ENCODE results near the gene SYCN. TPM values are rescaled to one million over a fixed set of nuclear protein-coding genes. Genes with fewer than 3 reads are reported as not detected.

The SYCN gene
- total RNA-seq, 1 experiment from 2014 or later: not detected

Other genes starting within 250 kb of the SYCN start
- 18.5 TPM for gene FBXO17, start 228.5 kb downstream of the SYCN start, total RNA-seq (2021; ENCODE audit: unreplicated experiment)
- gene FBXO27, start 171.7 kb downstream of the SYCN start, total RNA-seq (2021; ENCODE audit: unreplicated experiment): 16.4 TPM
- gene ACP7, start 119.9 kb downstream of the SYCN start, total RNA-seq (2021; ENCODE audit: unreplicated experiment): 4.7 TPM
- gene PAK4, start 78.5 kb downstream of the SYCN start, total RNA-seq (2021; ENCODE audit: unreplicated experiment): 90.1 TPM
- 0.12 TPM for gene NCCRP1, start 7.3 kb downstream of the SYCN start, total RNA-seq (2021; ENCODE audit: unreplicated experiment)
- gene IFNL3, start 40.7 kb upstream of the SYCN start, total RNA-seq (2021; ENCODE audit: unreplicated experiment): not detected
- not detected for gene IFNL4, start 44.6 kb upstream of the SYCN start, total RNA-seq (2021; ENCODE audit: unreplicated experiment)
- gene IFNL2, start 64.1 kb upstream of the SYCN start, total RNA-seq (2021; ENCODE audit: unreplicated experiment): not detected
- gene IFNL1, start 92.1 kb upstream of the SYCN start, total RNA-seq (2021; ENCODE audit: unreplicated experiment): not detected
- 13.8 TPM for gene LRFN1, start 116.6 kb upstream of the SYCN start, total RNA-seq (2021; ENCODE audit: unreplicated experiment)
- 0.61 TPM for gene GMFG, start 131.8 kb upstream of the SYCN start, total RNA-seq (2021; ENCODE audit: unreplicated experiment)
- 127 TPM for gene SAMD4B, start 138.2 kb upstream of the SYCN start, total RNA-seq (2021; ENCODE audit: unreplicated experiment)
- gene PAF1, start 186.8 kb upstream of the SYCN start, total RNA-seq (2021; ENCODE audit: unreplicated experiment): 53.5 TPM
- gene MED29, start 187.1 kb upstream of the SYCN start, total RNA-seq (2021; ENCODE audit: unreplicated experiment): 32.0 TPM
- gene ZFP36, start 202.6 kb upstream of the SYCN start, total RNA-seq (2021; ENCODE audit: unreplicated experiment): 131 TPM
- gene PLEKHG2, start 208.4 kb upstream of the SYCN start, total RNA-seq (2021; ENCODE audit: unreplicated experiment): 29.0 TPM
- 3,365 TPM for gene RPS16, start 231.7 kb upstream of the SYCN start, total RNA-seq (2021; ENCODE audit: unreplicated experiment)
- 120 TPM for gene SUPT5H, start 241.3 kb upstream of the SYCN start, total RNA-seq (2021; ENCODE audit: unreplicated experiment)

Measured in HCT116 (cell line).